Stimulated activated CD8-positive, alpha-beta memory T cell treated with anti-CD3 and anti-CD28 coated beads, Interleukin-4, amount 100 ng/mL, for 24 hours (primary cell): Measurements from ENCODE around the gene VEGFA.

ENCODE experiments used
- DNase-seq: peaks from one replicate; pipeline ENCODE4 v3.0.0-alpha.2; 2020; ENCODE audit warnings: low read depth

Gene VEGFA

GRCh38 chr6:43769526-43770371 lies at the start of gene VEGFA:
TSS of gene VEGFA (plus strand) at chr6:43770211.
- peak; percentile 79 for DNase-seq

DNA sequence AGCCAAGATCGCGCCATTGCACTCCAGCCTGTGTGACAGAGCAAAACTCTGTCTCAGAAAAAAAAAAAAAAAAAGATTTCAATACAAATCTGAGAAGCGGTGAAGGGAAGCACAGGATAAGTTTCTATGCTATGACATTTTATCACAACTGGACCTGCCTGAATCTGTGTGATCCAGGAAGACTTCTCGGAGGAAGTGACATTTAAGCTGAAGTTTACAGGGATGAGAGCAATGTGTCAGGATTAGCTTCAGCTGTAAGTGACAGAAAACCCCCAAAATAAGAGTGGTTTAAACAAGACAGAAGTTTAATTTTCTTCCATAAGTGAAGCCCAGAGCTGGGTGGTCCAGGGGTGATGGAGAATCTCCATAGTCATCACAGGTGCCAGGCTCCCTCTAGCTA lies 49.0 kb upstream of the VEGFA start:
- no peak for DNase-seq

- DNase-seq, result no peak
These were observed 47.0 kb upstream of the VEGFA start for GRCh38 chr6:43722920-43723545.

GRCh38 chr6:43723737-43724295 lies 46.2 kb upstream of the VEGFA start:
- DNase-seq, result peak; percentile 57

DNA sequence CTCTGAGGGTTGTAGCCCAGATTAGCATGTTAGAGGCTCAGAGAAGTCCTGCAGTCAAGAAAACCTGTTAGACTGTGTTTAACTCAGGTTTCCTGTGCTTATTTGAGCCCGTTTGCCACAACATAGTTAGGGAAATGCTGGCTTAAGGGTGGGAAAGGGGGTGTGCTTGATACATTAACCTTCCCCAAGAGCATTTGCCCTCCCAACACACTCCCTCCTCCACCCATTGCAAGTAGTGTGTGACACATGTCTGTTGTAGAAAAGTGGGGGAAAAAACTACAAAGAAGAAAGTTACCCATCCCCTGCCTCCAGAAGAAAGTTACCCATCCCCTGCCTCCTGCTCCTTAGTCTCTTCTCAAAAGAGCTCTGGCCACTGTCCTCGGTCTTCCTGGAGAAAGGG lies 45.7 kb upstream of the VEGFA start:
- no peak for DNase-seq

DNA sequence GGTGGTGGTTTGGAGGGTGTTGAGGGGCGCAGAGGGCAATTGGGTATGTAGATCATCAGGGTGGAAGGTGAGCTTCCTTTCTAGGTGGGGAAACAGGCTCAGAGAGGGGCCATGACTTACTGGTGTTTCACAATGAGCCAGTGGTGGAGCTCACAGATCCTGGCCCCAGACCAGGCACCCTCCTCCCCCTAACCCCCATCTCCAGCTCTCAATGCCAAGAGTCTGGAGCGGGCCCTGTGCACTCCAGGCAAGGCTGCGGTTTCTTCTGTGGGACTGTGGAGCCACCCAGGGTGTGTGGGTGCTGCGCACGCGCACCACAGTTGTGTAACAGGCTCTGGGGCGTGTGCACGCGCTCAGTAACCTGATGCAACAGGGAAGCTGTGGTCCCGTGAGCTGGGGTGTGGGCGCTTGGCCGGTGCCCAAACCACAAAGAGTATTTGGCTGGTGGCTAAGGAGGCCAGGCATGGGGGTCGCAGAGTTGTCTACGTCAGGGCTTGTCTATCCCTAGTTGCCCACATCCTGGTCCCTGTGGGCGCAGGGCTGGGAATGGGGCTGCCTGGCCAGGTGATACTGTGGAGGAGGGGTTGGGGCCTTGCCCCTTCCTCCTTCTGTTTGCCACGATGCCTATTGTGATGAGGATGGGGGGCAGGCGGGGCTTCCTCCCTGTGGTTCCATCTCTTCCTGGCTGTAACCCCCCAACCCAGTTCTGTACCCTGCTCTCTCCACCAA lies 44.9 kb upstream of the VEGFA start:
- DNase-seq, result peak; percentile 76

- DNase-seq, result no peak
These were observed 44.1 kb upstream of the VEGFA start for GRCh38 chr6:43725643-43726580.

DNA sequence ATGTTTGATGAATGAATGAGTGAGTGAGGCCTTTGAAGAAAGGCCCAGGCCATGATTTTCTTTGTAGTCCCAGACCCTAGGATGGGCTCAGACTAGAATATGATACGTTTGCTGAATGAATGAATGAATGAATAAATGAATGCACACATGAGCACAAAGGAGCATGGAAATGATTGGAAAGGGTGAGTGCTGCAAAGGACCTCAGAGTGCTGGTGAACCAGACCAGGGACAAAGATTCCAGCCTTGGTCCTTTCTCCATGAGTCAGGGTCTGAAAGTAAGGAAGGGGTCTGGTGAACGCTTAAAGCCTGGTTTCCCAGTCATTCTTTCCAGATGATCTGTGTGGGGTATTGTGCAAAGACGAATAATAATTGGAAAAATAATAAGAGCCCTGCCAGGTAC lies 42.4 kb upstream of the VEGFA start:
- DNase-seq, result no peak

- no peak for DNase-seq
These were observed 41.4 kb upstream of the VEGFA start for GRCh38 chr6:43728586-43728985.

DNA sequence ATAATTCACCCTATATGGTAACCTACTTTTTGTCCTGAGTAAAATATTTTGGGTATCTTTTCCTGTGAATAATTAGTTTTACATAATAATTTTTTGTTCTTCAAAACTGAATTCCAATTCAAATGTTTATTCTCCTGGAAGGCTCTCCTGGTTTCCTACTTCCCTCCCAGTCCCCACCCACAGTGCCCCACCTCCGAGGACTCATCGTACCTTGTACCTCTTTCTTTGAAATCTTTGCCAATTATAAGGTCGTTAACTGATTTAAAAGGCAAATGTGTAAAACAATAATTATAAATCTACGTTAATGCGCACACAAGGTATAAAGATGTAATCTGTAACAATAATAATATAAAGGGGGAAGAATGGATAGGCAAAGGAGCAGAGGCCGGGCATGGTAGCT lies 40.5 kb upstream of the VEGFA start:
- DNase-seq, result no peak

- no peak for DNase-seq
These were observed 39.4 kb upstream of the VEGFA start for GRCh38 chr6:43730634-43731033.

DNA sequence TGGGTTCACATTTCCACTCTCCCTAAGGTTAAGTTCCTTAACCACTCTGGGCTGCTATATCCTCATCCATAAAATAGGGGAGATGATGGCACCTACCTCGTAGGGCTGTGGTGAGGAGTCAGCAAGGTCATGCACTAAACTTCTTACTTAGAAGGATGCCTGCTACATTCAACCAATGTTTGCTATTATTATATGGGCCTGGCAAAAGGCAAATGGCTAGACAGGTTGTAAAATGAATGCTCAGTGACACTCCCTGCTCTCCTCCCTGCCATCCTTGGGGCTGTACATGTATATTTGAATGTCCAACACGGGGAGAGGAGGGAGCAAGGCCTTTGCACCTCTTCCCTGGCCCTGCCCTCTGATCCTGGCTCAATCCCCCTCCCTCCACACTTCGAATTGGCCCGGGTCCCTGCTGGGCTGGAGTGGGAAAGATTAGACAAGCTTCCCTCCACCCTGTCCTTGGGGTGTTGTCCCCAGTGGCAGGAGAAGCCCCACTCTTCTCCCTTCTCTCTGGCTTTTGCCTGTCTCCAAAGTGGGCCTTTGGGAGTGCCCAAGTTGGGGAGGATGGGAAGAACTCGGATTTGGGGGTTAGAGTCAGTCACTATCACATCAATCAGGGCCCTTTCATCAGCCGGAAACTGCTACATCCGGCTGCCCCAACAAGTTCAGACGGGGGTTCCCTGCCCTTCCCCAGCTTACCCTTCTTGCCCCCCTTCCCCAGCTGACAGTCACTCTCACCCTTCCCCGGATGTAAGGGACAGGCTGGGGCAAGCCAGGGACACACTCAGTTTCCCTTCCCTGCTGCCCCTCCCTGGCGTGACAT lies 36.3 kb upstream of the VEGFA start:
- peak; percentile 22 for DNase-seq

DNA sequence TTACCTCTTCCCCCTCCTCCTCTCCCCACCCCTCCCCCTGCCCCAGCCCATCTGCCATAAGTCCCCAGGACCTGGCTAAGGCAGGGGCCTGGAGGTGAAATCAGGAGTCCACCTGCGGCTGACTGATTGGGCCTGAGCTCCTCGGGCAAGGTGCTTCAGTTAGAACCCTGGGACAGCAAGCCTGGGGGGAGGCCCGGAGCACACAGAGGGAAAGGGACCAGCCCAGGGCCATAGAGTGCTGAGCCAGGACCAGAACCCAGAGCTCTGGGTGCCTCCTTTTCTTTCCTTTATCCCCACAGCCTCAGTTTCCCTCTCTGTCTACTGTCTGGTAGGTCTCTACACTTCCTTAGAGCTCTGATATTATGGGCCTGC lies 35.7 kb upstream of the VEGFA start:
- DNase-seq, result no peak

GRCh38 chr6:43735642-43736199 lies 34.3 kb upstream of the VEGFA start:
- DNase-seq, result no peak

GRCh38 chr6:43736211-43736786 lies 33.7 kb upstream of the VEGFA start:
- no peak for DNase-seq

- no peak for DNase-seq
These were observed 33.2 kb upstream of the VEGFA start for GRCh38 chr6:43736844-43737243.

- no peak for DNase-seq
These were observed 32.5 kb upstream of the VEGFA start for GRCh38 chr6:43737272-43738081.

GRCh38 chr6:43738267-43738676 lies 31.7 kb upstream of the VEGFA start:
- no peak for DNase-seq
